ENCODE results near the gene P2RX5.

P2RX5 gene

GRCh38 chr17:3663102-3664011 lies 32.6 kb downstream of the P2RX5 start:
- DNase-seq = no peak

GRCh38 chr17:3660311-3660891 lies 35.6 kb downstream of the P2RX5 start:
- intact Hi-C loops (cut with DNase I) = loop anchor here (10.0 kb wide), 2 partner anchors 126 to 616 kb away; no protein-coding TSS in a partner anchor
- DNase-seq = peak in 25 of 42 donors; percentile 15 to 83 (median 49)

More at GRCh38 chr17:3663102-3664011, 32.6 kb downstream of the P2RX5 start:
- intact Hi-C loops (cut with DNase I) = loop anchor here (10.0 kb wide), 2 partner anchors 129 to 619 kb away; no protein-coding TSS in a partner anchor

- intact Hi-C loops (cut with DNase I) = loop anchor here (10.0 kb wide), 2 partner anchors 125 to 615 kb away; no protein-coding TSS in a partner anchor
- DNase-seq = peak in 37 of 42 donors; percentile 19 to 86 (median 53)
Observed at GRCh38 chr17:3659541-3660111, 36.3 kb downstream of the P2RX5 start.

- intact Hi-C loops (cut with DNase I) = no loop called here
- DNase-seq = no peak
Observed at GRCh38 chr17:3658784-3659449, 37.0 kb downstream of the P2RX5 start.

GRCh38 chr17:3657874-3658783 lies 37.8 kb downstream of the P2RX5 start:
- intact Hi-C loops (cut with DNase I) = no loop called here
- DNase-seq = peak in 13 of 42 donors; percentile 20 to 57 (median 41)

- no peak for DNase-seq
- intact Hi-C loops (cut with DNase I) = no loop called here
Observed at GRCh38 chr17:3657588-3657869, 38.4 kb downstream of the P2RX5 start.

GRCh38 chr17:3656755-3657587 lies 39.0 kb downstream of the P2RX5 start:
- DNase-seq = no peak

GRCh38 chr17:3656353-3656752 lies 39.6 kb downstream of the P2RX5 start:
- intact Hi-C loops (cut with DNase I) = no loop called here
- no peak for DNase-seq

More at GRCh38 chr17:3656755-3657587, 39.0 kb downstream of the P2RX5 start:
- intact Hi-C loops (cut with DNase I) = no loop called here

GRCh38 chr17:3655766-3656165 lies 40.2 kb downstream of the P2RX5 start:
- intact Hi-C loops (cut with DNase I) = no loop called here
- no peak for DNase-seq

GRCh38 chr17:3647769-3648555 lies 48.0 kb downstream of the P2RX5 start:
- intact Hi-C loops (cut with DNase I) = no loop called here
- DNase-seq = peak; percentile 61 to 90 (median 80)

- intact Hi-C loops (cut with DNase I) = no loop called here
- DNase-seq = no peak
Observed at GRCh38 chr17:3647251-3647650, 48.7 kb downstream of the P2RX5 start.

- intact Hi-C loops (cut with DNase I) = no loop called here
- no peak for DNase-seq
Observed at GRCh38 chr17:3645310-3645709, 50.6 kb downstream of the P2RX5 start.

- intact Hi-C loops (cut with DNase I) = no loop called here
- DNase-seq = no peak
Observed at GRCh38 chr17:3643889-3644349, 52.0 kb downstream of the P2RX5 start.

- DNase-seq = no peak
- intact Hi-C loops (cut with DNase I) = no loop called here
Observed at GRCh38 chr17:3641717-3642486, 54.1 kb downstream of the P2RX5 start.

GRCh38 chr17:3641014-3641413 lies 54.9 kb downstream of the P2RX5 start:
- no peak for DNase-seq
- intact Hi-C loops (cut with DNase I) = no loop called here
